CD4-positive, alpha-beta T cell (primary cell): ENCODE data around the gene ARHGAP10. TPM values are rescaled to one million over a fixed set of nuclear protein-coding genes. Genes with fewer than 3 reads are reported as not detected.

Source experiments
- ATAC-seq: fragments of 200-7000 bp; cut with Tn5 transposase; one replicate; pipeline ENCODE4 v1.10.0; 2022; ENCODE audit warnings: mild to moderate bottlenecking; ENCODE audit not compliant: poor library complexity
- CTCF ChIA-PET: fragments of 350-600 bp; sonication (Branson Sonifier 250); formaldehyde crosslinking; loops from one replicate; lab custom pipeline; 2021; ENCODE audit warnings: antibody characterized with exemption, inconsistent platforms; lab: Charles Lee
- POLR2A ChIA-PET: fragments of 350-600 bp; sonication (Branson Sonifier 250); formaldehyde crosslinking; loops from one replicate; lab custom pipeline; 2021; ENCODE audit warnings: antibody characterized with exemption, inconsistent platforms; lab: Charles Lee
- DNase-seq, 14 experiments: peaks; one replicate each; pipeline ENCODE4 v3.0.0-alpha.2; 2013 to 2020; ENCODE audit warnings: mixed read lengths in 2 of 14
- H3K27ac ChIP-seq, 2 donors: one replicate each; pipeline versions ENCODE4 v1.5.1 to v1.7.0; 2013; ENCODE audit warnings: low read length in 2 of 2, low read depth in 1 of 2, mild to moderate bottlenecking in 1 of 2
- H3K27me3 ChIP-seq, 2 experiments: 1 replicate in 1 of 2; 2 replicates in 1 of 2; pipeline versions ENCODE4 v1.6.1 to v1.7.0; 2013; ENCODE audit warnings: low read length in 2 of 2, control low read depth in 1 of 2, mild to moderate bottlenecking in 1 of 2, moderate library complexity in 1 of 2; ENCODE audit not compliant: insufficient read depth in 2 of 2, control insufficient read depth in 1 of 2
- H3K36me3 ChIP-seq: one replicate; pipeline ENCODE4 v1.6.1; 2013; ENCODE audit warnings: low read length, control low read depth; ENCODE audit not compliant: insufficient read depth
- H3K4me1 ChIP-seq: one replicate; pipeline ENCODE4 v1.6.1; 2013; ENCODE audit warnings: low read length, control low read depth; ENCODE audit not compliant: insufficient read depth
- H3K4me3 ChIP-seq: one replicate; pipeline ENCODE4 v1.5.1; 2013; ENCODE audit warnings: mild to moderate bottlenecking, low read length, moderate library complexity
- H3K9me3 ChIP-seq, 2 experiments: 1 replicate in 1 of 2; 2 replicates in 1 of 2; pipeline versions ENCODE4 v1.6.1 to v1.7.0; 2013; ENCODE audit warnings: low read length in 2 of 2, mild to moderate bottlenecking in 2 of 2, control low read depth in 1 of 2, moderate library complexity in 1 of 2; ENCODE audit not compliant: control insufficient read depth in 1 of 2, insufficient read depth in 1 of 2
- H3K27ac Mint-ChIP-seq: one replicate; pipeline ENCODE4 v1.8.0; 2020; ENCODE audit warnings: mixed read lengths
- H3K27me3 Mint-ChIP-seq: one replicate; pipeline ENCODE4 v1.8.0; 2021; ENCODE audit warnings: mixed read lengths
- H3K36me3 Mint-ChIP-seq: one replicate; pipeline ENCODE4 v1.8.0; 2021; ENCODE audit warnings: low read depth, mixed read lengths
- H3K4me1 Mint-ChIP-seq: one replicate; pipeline ENCODE4 v1.8.0; 2021; ENCODE audit warnings: low read depth, mixed read lengths
- H3K4me3 Mint-ChIP-seq: one replicate; pipeline ENCODE4 v1.8.0; 2020; ENCODE audit warnings: mild to moderate bottlenecking, mixed read lengths
- H3K9me3 Mint-ChIP-seq: one replicate; pipeline ENCODE4 v1.8.0; 2020; ENCODE audit warnings: mixed read lengths
- CTCF ChIP-seq: fragments of 200-600 bp; IDR thresholded peaks from one replicate; pipeline ENCODE4 v1.8.0; 2022; ENCODE audit warnings: antibody characterized with exemption, mild to moderate bottlenecking
- intact Hi-C, 2 experiments: fragments of 100-400 bp; cut with DNase I in 1 of 2; cut with micrococcal nuclease in 1 of 2; formaldehyde crosslinking; loops; one replicate each; pipeline versions ENCODE4 v1.15.1 to v1.9.0; 2023 to 2025; cut with DNase I, micrococcal nuclease
- total RNA-seq, 174 experiments: library from RNA in 2 of 174; stranded (reverse) in 2 of 174; gene quantifications; one replicate each; pipeline ENCODE4 v1.2.3 and lab custom pipeline; 2021 to 2026

The ARHGAP10 gene
- total RNA-seq, 2 experiments from 2014 or later, result 5.6 to 5.7 TPM

DNA sequence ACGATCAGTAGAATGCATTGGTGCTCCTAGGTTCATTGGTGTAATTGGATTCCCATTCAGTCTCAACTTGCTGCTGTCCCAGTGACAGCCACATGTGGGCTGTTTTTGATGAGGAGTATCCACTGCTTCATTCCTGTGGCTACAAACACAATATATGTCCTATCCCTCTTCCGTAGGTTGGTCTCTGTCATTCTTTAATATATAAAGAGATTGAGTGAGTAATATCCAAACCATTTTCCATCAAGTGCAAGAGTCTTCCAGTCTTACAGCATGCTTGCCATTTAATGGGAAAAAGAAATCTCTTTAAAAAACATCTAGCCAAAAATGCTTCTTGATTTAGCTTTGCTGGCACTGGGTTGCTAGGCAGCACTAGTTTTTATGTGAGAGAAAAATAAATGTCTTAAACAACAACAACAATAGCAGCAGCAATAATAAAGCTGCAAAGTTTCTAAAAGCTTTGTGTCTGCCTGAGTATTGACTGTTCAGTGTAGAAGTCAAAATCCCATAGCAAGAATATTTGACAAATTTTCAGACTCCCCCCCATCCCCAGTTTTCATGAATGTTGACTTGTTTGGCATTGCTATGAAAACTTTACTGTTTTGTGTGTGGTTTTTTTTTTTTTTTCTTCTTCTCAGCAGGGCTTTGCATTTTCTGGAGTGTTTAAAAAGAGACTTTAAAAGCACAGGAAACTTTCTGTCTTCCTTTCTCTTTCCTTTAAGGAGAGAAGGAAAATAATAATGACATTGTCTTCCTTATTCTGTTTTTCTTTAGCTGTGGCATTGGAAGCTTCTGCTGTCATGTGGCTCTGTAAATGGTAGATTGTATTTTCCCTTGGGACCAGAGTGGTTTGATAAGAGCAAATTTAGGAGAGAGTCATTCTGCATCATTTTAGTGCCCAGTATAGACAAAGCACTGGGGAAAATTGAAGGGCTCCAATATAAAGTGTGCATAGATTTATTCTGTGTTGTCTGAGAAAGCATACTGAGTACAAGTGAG, 244.3 kb downstream of the ARHGAP10 start:
- Histone ChIP-seq H3K36me3 (no peaks in the 10 kb centered on the region), H3K9me3 (no peaks in the 10 kb centered on the region), H3K27me3 (no peaks in the 10 kb centered on the region), H3K4me1 (no peaks in the 10 kb centered on the region), H3K4me3 (no peak overlapping the region), H3K27ac (no peak overlapping the region)
- peaks cover 14% of the 10 kb centered on the region for H3K4me1 Mint-ChIP-seq
- ChIA-PET CTCF (no interaction called here), POLR2A (interaction anchor here (0.6 kb wide), 1 partner anchor 400 kb away, joined by 3 read pairs; no protein-coding TSS in a partner anchor)
- H3K27me3 Mint-ChIP-seq, result no peaks in the 10 kb centered on the region
- H3K4me3 Mint-ChIP-seq, result no peak overlapping the region
- H3K9me3 Mint-ChIP-seq, result peaks cover 3% of the 10 kb centered on the region
- ATAC-seq, result no peak
- H3K27ac Mint-ChIP-seq, result no peak overlapping the region
- H3K36me3 Mint-ChIP-seq, result no peaks in the 10 kb centered on the region
- no peak for DNase-seq
- intact Hi-C loops, result no loop called here
- no peak for TF ChIP-seq CTCF

- Mint-ChIP-seq H3K27ac (no peak overlapping the region), H3K4me3 (no peak overlapping the region), H3K36me3 (no peaks in the 10 kb centered on the region), H3K4me1 (peaks cover 25% of the 10 kb centered on the region), H3K9me3 (no peaks in the 10 kb centered on the region), H3K27me3 (no peaks in the 10 kb centered on the region)
- Histone ChIP-seq H3K27ac (no peak overlapping the region), H3K4me3 (no peak overlapping the region), H3K9me3 (peaks cover 0 to 4% of the 10 kb centered on the region in 2 experiments), H3K4me1 (peaks cover 4% of the 10 kb centered on the region), H3K36me3 (no peaks in the 10 kb centered on the region), H3K27me3 (no peaks in the 10 kb centered on the region)
- TF ChIP-seq CTCF, result no peak
- no peak for DNase-seq
- ChIA-PET POLR2A (no interaction called here), CTCF (no interaction called here)
- intact Hi-C loops, result no loop called here
- ATAC-seq, result no peak
Measured at GRCh38 chr4:147980586-147980985, 248.7 kb downstream of the ARHGAP10 start.

GRCh38 chr4:147981305-147981704, 249.4 kb downstream of the ARHGAP10 start:
- no peak overlapping the region for H3K4me3 Mint-ChIP-seq
- no peaks in the 10 kb centered on the region for H3K36me3 ChIP-seq
- ChIA-PET POLR2A (no interaction called here), CTCF (no interaction called here)
- H3K9me3 ChIP-seq, result peaks cover 0 to 4% of the 10 kb centered on the region in 2 experiments
- intact Hi-C loops, result no loop called here
- no peaks in the 10 kb centered on the region for H3K27me3 ChIP-seq
- H3K36me3 Mint-ChIP-seq, result no peaks in the 10 kb centered on the region
- ATAC-seq (no peak), DNase-seq (no peak)
- H3K4me1 Mint-ChIP-seq, result peaks cover 25% of the 10 kb centered on the region
- no peak for TF ChIP-seq CTCF
- H3K27ac ChIP-seq, result no peak overlapping the region
- H3K4me1 ChIP-seq, result peaks cover 4% of the 10 kb centered on the region
- no peak overlapping the region for H3K4me3 ChIP-seq
- no peak overlapping the region for H3K27ac Mint-ChIP-seq
- H3K9me3 Mint-ChIP-seq, result no peaks in the 10 kb centered on the region
- no peaks in the 10 kb centered on the region for H3K27me3 Mint-ChIP-seq
